Endodermal cell (in vitro differentiated cells): Measurements from ENCODE around the gene BRSK1. TPM values are rescaled to one million over a fixed set of nuclear protein-coding genes. Genes with fewer than 3 reads are reported as not detected.

Experiments used
- DNase-seq: peaks from one replicate; pipeline ENCODE4 v3.0.0-alpha.2; 2017
- H3K27ac ChIP-seq: 2 replicates; pipeline ENCODE4 v1.5.1; 2013; ENCODE audit warnings: mild to moderate bottlenecking, low read depth, low read length, moderate library complexity
- H3K27me3 ChIP-seq: 2 replicates; pipeline ENCODE4 v1.6.1; 2013; ENCODE audit warnings: mild to moderate bottlenecking, low read length, moderate library complexity; ENCODE audit not compliant: insufficient read depth, control insufficient read depth, poor library complexity, severe bottlenecking
- H3K36me3 ChIP-seq: 2 replicates; pipeline ENCODE4 v1.7.0; 2013; ENCODE audit warnings: mild to moderate bottlenecking, low read length, moderate library complexity; ENCODE audit not compliant: control insufficient read depth, insufficient read depth
- H3K4me1 ChIP-seq: one replicate; pipeline ENCODE4 v1.7.0; 2013; ENCODE audit warnings: low read length; ENCODE audit not compliant: control insufficient read depth, insufficient read depth
- H3K4me3 ChIP-seq: 2 replicates; pipeline ENCODE4 v1.5.1; 2013; ENCODE audit warnings: mild to moderate bottlenecking, low read length, moderate library complexity
- H3K9ac ChIP-seq: 2 replicates; pipeline ENCODE4 v1.6.1; 2013; ENCODE audit warnings: mild to moderate bottlenecking, low read length, moderate library complexity; ENCODE audit not compliant: poor library complexity, severe bottlenecking; ENCODE audit errors: extremely low read depth
- H3K9me3 ChIP-seq: 2 replicates; pipeline ENCODE4 v1.6.1; 2013; ENCODE audit warnings: mild to moderate bottlenecking, low read length, moderate library complexity; ENCODE audit not compliant: control insufficient read depth
- H3K27ac Mint-ChIP-seq: 2 replicates; pipeline ENCODE4 v1.8.0; 2020; ENCODE audit warnings: mixed read lengths
- H3K27me3 Mint-ChIP-seq: 2 replicates; pipeline ENCODE4 v1.8.0; 2021; ENCODE audit warnings: mild to moderate bottlenecking, mixed read lengths; ENCODE audit not compliant: insufficient read depth
- H3K36me3 Mint-ChIP-seq: 2 replicates; pipeline ENCODE4 v1.8.0; 2020; ENCODE audit warnings: low read depth, mixed read lengths
- H3K4me1 Mint-ChIP-seq: 2 replicates; pipeline ENCODE4 v1.8.0; 2020; ENCODE audit warnings: mixed read lengths
- H3K4me3 Mint-ChIP-seq: 2 replicates; pipeline ENCODE4 v1.8.0; 2020; ENCODE audit warnings: mild to moderate bottlenecking, moderate library complexity, mixed read lengths
- H3K9me3 Mint-ChIP-seq: 2 replicates; pipeline ENCODE4 v1.8.0; 2020; ENCODE audit warnings: mild to moderate bottlenecking, mixed read lengths
- WGBS, 2 experiments: methylation state at CpG; one replicate each; pipeline versions ENCODE4 v1.1.5 to v1.1.7; 2013; ENCODE audit warnings: missing lambda C conversion rate in 2 of 2, mixed read lengths in 1 of 2; ENCODE audit not compliant: insufficient coverage in 1 of 2, insufficient read length in 1 of 2; 5-methylcytosine and 5-hydroxymethylcytosine counted together
- total RNA-seq, 2 donors: library from RNA; stranded (reverse); fragmentation: NEBNext Ultra II Directional in 1 of 2; extraction: Animal tissue kit (Norgen Biotek cat#: 25700) in 1 of 2; gene quantifications; 2 replicates in 1 of 2; 3 replicates in 1 of 2; pipeline ENCODE4 v1.2.1, GENCODE V29; 2021
- TF ChIP-seq, protein P1 (sequence below): fragments of 200-600 bp; sonication (generic); conservative IDR thresholded peaks from 2 replicates; pipeline ENCODE4 v1.5.0; 2021; ENCODE audit warnings: antibody characterized with exemption, mild to moderate bottlenecking

BRSK1 gene
- total RNA-seq, 2 donors from 2014 or later = 75.9 to 91.4 TPM

DNA sequence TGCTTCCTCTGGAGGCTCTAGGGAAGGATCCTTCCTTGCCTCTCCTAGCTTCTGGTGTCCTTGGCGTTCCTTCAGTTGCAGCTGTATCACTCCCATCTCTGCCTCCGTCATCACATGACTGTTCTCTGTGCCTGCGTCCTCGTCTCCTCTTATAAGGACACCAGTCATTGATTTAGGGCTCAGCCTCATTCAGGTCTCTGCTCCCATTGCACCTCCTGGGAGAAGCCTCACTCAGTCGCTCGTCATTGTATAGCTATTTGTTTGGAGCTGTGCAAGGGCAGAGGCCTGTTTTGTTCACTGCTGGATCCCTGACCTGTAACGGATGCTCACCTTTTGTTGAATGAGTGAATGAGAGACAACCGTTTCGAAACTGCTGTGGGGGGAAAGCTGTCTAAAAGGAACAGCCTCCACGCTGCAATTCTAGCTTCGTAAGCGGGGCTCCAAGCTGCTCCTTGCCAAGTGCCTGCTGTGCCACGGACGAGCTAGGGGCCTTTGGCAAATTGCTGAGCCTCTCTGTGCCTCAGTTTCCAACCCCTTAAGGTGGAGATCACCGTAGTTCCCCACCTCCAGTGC lies 17.2 kb downstream of the BRSK1 start:
- Mint-ChIP-seq H3K27me3 (no peaks in the 10 kb centered on the region), H3K4me3 (no peak overlapping the region), H3K9me3 (no peaks in the 10 kb centered on the region), H3K27ac (no peak overlapping the region), H3K4me1 (peaks cover 6% of the 10 kb centered on the region), H3K36me3 (peaks cover 57% of the 10 kb centered on the region)
- H3K27me3 ChIP-seq = no peaks in the 10 kb centered on the region
- peak overlapping the region; percentile 48 for H3K27ac ChIP-seq
- H3K4me3 ChIP-seq = no peak overlapping the region
- TF ChIP-seq, protein P1, sequence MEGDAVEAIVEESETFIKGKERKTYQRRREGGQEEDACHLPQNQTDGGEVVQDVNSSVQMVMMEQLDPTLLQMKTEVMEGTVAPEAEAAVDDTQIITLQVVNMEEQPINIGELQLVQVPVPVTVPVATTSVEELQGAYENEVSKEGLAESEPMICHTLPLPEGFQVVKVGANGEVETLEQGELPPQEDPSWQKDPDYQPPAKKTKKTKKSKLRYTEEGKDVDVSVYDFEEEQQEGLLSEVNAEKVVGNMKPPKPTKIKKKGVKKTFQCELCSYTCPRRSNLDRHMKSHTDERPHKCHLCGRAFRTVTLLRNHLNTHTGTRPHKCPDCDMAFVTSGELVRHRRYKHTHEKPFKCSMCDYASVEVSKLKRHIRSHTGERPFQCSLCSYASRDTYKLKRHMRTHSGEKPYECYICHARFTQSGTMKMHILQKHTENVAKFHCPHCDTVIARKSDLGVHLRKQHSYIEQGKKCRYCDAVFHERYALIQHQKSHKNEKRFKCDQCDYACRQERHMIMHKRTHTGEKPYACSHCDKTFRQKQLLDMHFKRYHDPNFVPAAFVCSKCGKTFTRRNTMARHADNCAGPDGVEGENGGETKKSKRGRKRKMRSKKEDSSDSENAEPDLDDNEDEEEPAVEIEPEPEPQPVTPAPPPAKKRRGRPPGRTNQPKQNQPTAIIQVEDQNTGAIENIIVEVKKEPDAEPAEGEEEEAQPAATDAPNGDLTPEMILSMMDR = no peak
- no peaks in the 10 kb centered on the region for H3K4me1 ChIP-seq
- peaks cover 63% of the 10 kb centered on the region for H3K36me3 ChIP-seq
- WGBS, 2 experiments = 85 to 88% methylated on average over 12 to 15 of the region's 15 CpGs
- no peak overlapping the region for H3K9ac ChIP-seq
- peak; percentile 59 for DNase-seq
- H3K9me3 ChIP-seq = no peaks in the 10 kb centered on the region

- Mint-ChIP-seq H3K27me3 (no peaks in the 10 kb centered on the region), H3K27ac (peak overlapping the region; percentile 70), H3K9me3 (no peaks in the 10 kb centered on the region), H3K4me3 (peak overlapping the region; percentile 37), H3K4me1 (peaks cover 6% of the 10 kb centered on the region), H3K36me3 (peaks cover 60% of the 10 kb centered on the region)
- no peaks in the 10 kb centered on the region for H3K9me3 ChIP-seq
- H3K36me3 ChIP-seq = peaks cover 66% of the 10 kb centered on the region
- DNase-seq = peak; percentile 96
- TF ChIP-seq, protein P1 = peak; percentile 99
- H3K27me3 ChIP-seq = no peaks in the 10 kb centered on the region
- H3K9ac ChIP-seq = no peak overlapping the region
- no peak overlapping the region for H3K27ac ChIP-seq
- no peaks in the 10 kb centered on the region for H3K4me1 ChIP-seq
- WGBS, 2 experiments = 27 to 32% methylated on average over 27 to 42 of the region's 42 CpGs
- H3K4me3 ChIP-seq = no peak overlapping the region
Observed at GRCh38 chr19:55301459-55302317, 17.9 kb downstream of the BRSK1 start.

DNA sequence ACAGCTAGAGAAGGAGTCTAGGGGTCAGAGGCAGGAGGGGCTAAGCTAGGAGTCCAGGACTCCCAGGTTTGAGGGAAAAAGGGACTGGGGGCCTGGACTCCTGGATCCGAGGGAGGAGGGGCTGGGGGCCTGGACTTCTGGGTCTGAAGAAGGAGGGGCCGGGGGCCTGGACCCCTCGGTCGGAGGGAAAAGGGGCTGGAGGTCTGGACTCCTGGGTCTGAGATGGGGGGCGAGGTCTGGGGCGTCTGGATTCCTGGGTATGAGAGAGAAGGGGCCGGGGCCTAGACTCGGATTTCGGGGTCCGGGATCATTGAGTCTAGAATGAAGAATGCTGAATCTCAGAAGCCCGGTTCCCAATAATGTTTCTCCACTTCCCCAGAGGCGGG lies 18.5 kb downstream of the BRSK1 start:
- H3K27me3 ChIP-seq = no peaks in the 10 kb centered on the region
- Mint-ChIP-seq H3K27ac (no peak overlapping the region), H3K9me3 (no peaks in the 10 kb centered on the region), H3K4me1 (peaks cover 6% of the 10 kb centered on the region), H3K4me3 (no peak overlapping the region), H3K27me3 (no peaks in the 10 kb centered on the region), H3K36me3 (peaks cover 64% of the 10 kb centered on the region)
- TF ChIP-seq, protein P1 = no peak
- no peaks in the 10 kb centered on the region for H3K9me3 ChIP-seq
- H3K4me1 ChIP-seq = no peaks in the 10 kb centered on the region
- H3K27ac ChIP-seq = no peak overlapping the region
- H3K9ac ChIP-seq = no peak overlapping the region
- no peak for DNase-seq
- peaks cover 71% of the 10 kb centered on the region for H3K36me3 ChIP-seq
- WGBS, 2 experiments = 90 to 95% methylated on average over 10 to 12 of the region's 12 CpGs
- no peak overlapping the region for H3K4me3 ChIP-seq
